Thymus (tissue), 11 donors: ENCODE data around the gene SCTR. TPM values are rescaled to one million over a fixed set of nuclear protein-coding genes. Genes with fewer than 3 reads are reported as not detected.

ENCODE experiments used
- DNase-seq, 9 donors: peaks; one replicate each; pipeline ENCODE4 v3.0.0-alpha.2; 2013; ENCODE audit warnings: low spot score in 9 of 9, low read depth in 6 of 9, missing footprints in 1 of 9
- H3K27ac ChIP-seq, 2 donors: one replicate each; pipeline ENCODE4 v1.5.1; 2013; ENCODE audit warnings: control low read depth in 1 of 2, low read depth in 1 of 2, low read length in 1 of 2, mild to moderate bottlenecking in 1 of 2, moderate library complexity in 1 of 2
- H3K27me3 ChIP-seq, 2 donors: one replicate each; pipeline ENCODE4 v1.5.1; 2013; ENCODE audit warnings: low read length in 1 of 2; ENCODE audit not compliant: control insufficient read depth in 2 of 2, insufficient read depth in 1 of 2
- H3K36me3 ChIP-seq, 2 donors: one replicate each; pipeline ENCODE4 v1.5.1; 2013; ENCODE audit warnings: low read length in 1 of 2, mild to moderate bottlenecking in 1 of 2, moderate library complexity in 1 of 2; ENCODE audit not compliant: control insufficient read depth in 2 of 2, insufficient read depth in 2 of 2
- H3K4me1 ChIP-seq, 2 donors: one replicate each; pipeline ENCODE4 v1.5.1; 2013; ENCODE audit warnings: low read length in 2 of 2; ENCODE audit not compliant: control insufficient read depth in 2 of 2, insufficient read depth in 2 of 2
- H3K4me3 ChIP-seq, 2 donors: one replicate each; pipeline ENCODE4 v1.5.1; 2013; ENCODE audit warnings: low read length in 2 of 2, control low read depth in 1 of 2, mild to moderate bottlenecking in 1 of 2
- H3K9me3 ChIP-seq, 2 donors: one replicate each; pipeline ENCODE4 v1.5.1; 2013; ENCODE audit warnings: low read length in 1 of 2, mild to moderate bottlenecking in 1 of 2; ENCODE audit not compliant: control insufficient read depth in 2 of 2, insufficient read depth in 1 of 2
- WGBS: extraction: QIAGEN DNeasy Blood & Tissue Kit; methylation state at CpG from one replicate; pipeline ENCODE4 v1.1.7; 2013; 5-methylcytosine and 5-hydroxymethylcytosine counted together
- polyA plus RNA-seq: library from polyadenylated mRNA; stranded (reverse); fragments of 200-250 nt; gene quantifications from one replicate; pipeline ENCODE4 v1.2.3, GENCODE V29; 2013
- total RNA-seq: library from RNA; stranded (reverse); fragments of 120-200 nt; gene quantifications from one replicate; pipeline ENCODE4 v1.2.4, GENCODE V29; 2013
- donor health status: healthy.

Gene SCTR
- total and polyA plus RNA-seq, 2 donors = 0.24 to 1.5 TPM

DNA sequence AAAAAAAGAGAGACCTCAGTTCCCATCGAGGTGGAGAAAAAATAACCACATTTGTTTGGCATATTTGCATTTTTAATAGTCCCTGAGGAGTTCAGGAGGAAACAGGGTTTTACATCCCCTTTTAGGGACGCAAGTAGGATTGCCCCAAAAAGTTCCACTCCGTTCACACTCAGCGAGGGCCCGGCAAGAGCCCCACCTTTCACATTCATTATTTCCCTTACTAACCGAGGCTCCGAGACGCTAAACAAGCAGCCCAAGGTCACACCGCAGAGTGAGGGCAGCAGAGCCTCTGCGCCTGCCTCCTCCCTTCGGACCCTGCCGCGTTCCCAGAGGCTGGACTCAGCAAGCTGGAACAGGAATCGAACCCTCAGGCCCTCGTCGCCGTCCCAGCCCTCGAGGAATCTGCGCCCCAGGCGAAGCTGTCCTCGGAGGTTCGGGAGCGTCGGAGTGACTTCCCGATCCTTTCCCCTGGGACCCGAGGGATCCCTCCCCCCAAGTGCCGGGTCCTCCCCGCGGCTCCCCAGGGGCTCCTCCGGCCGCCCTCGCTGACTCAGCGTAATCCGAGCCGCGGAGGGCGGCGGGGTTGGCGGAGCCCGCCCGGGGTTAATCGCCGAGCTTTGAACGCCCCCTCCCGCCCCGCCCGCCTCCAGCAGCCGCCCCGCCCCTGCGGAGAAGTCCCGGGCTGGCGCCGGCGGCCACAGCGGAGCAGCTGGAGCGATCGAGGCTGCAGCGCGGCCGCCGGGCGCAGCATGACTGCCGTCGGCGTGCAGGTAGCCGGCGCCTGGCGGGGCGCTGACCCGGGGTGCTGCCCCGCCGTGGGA is 92.9 kb downstream of the SCTR start, which contains the start of gene TMEM37:
TSS of gene TMEM37 (plus strand) at position 700 of the 821 bp plus-strand sequence. CDS start at position 750, 50 bp downstream.
- Histone ChIP-seq H3K27ac (no peak within 1 kb of the TSS), H3K4me3 (peak within 1 kb of the TSS in 1 of 2 donors; percentile 20), H3K4me1 (peaks cover 0 to 3% of the 10 kb centered on the region in 2 donors), H3K9me3 (no peaks in the 10 kb centered on the region), H3K27me3 (peaks cover 34 to 81% of the 10 kb centered on the region in 2 donors), H3K36me3 (no peaks in the 10 kb centered on the region)
- 10% methylated on average over 72 of the region's 72 CpGs for WGBS
- DNase-seq = peak in 1 of 9 donors; percentile 25

DNA sequence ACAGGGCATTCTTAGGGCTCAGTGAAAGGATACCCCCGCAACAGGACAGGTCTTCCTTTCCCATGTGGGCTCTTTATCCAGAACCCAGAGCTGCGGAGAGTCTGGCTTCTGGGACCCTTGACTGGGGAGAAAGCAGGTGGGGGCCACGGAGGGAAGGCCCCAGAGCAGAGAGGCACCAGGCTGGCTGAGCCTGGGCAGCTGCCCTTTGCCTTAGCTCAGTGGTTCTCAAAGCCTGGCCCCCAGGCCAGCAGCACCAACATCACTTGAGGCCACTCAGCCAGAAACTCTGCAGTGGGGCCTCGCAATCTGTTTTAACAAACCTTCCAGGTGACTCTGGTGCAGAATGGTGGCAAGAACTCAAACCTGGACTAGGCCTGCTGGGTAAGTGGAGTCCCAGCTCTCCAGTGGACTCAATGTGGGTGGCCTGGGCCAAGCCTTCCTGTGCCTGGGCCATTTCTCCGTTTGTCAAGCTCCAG is 94.2 kb downstream of the SCTR start:
- H3K27ac ChIP-seq = no peak overlapping the region
- 92% methylated on average over 5 of the region's 5 CpGs for WGBS
- DNase-seq = no peak

DNA sequence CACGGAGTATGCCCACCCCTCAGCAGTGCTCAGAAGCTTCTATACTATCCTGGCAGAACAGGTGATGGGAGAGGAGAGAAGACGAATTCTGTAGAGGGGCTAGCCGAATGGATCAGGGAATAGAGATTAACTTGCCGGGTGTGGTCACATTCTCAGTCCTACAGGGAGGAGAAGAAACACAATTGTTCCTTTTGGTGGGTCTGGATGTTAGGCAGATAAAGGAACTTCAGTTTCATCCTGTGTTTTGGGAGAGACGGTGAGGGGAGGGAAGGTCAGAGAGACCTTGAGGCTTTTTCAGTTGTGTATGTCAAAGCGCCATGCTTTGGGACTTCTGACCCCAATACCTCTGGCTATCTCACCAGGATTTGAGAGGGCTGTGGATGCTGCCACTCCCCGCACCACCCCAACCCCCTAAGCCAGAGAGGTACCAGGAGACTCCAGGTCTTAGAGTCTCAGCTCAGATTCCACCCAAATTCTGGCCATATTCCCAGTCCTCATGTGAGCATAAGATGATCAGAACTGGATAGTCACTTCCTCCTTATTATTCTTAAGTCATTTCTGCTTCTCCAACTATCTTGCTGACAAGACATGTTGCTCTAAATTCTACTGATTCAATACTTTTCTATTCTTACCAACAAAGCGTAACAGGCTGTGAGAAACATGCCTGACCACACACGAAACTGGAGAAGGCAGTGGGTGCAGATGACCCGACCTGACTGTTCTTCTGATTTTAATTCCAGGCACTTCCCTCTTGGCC is 94.9 kb downstream of the SCTR start:
- H3K4me1 ChIP-seq = peaks cover 0 to 3% of the 10 kb centered on the region in 2 donors
- WGBS = 92% methylated on average over 10 of the region's 10 CpGs

More for the DNA sequence above, 94.2 kb downstream of the SCTR start:
- no peak overlapping the region for H3K4me3 ChIP-seq
- no peaks in the 10 kb centered on the region for H3K36me3 ChIP-seq
- H3K9me3 ChIP-seq = no peaks in the 10 kb centered on the region
- peaks cover 34 to 81% of the 10 kb centered on the region in 2 donors for H3K27me3 ChIP-seq
- H3K4me1 ChIP-seq = peaks cover 0 to 3% of the 10 kb centered on the region in 2 donors

DNA sequence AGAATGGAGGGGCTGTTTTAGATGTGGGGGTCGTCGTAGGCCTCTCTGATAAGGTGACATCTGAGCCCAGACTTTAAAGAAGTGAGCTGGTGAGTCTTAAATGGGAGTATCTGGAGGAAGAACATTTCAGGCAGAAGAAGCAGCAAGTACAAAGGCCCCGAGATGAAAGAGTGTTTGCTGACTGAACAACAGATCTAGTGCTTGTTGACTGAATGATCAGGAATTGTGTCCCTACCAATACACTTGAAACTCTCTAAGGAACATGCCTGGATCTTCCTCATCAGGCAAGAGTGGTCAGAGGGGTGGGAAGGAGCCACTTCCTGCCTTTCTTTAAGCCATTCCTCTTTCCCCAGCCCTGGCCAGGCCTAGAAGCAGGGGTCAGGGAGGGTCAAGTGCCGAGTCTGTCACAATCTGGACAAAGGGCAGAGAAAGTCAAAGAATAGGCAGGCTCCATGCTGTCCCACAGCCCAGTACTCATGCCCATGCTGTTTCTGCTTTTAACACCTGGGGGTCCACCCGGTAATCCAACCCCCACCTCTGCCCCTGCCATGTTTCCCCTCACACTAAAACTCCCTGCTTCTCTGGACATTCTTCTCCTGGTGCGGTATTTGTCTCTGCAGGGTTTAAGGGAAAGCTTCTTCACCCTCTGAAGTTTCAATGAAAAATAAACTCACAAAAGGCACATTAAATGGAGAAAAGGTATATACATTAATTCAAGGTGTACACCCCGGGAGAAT is 95.6 kb downstream of the SCTR start:
- peaks cover 0 to 3% of the 10 kb centered on the region in 2 donors for H3K4me1 ChIP-seq
- DNase-seq = no peak
- peaks cover 34 to 78% of the 10 kb centered on the region in 2 donors for H3K27me3 ChIP-seq
- WGBS = 93% methylated on average over 7 of the region's 7 CpGs
- no peak overlapping the region for H3K27ac ChIP-seq
- H3K36me3 ChIP-seq = no peaks in the 10 kb centered on the region
- H3K4me3 ChIP-seq = no peak overlapping the region
- H3K9me3 ChIP-seq = peaks cover 0 to 5% of the 10 kb centered on the region in 2 donors

More for the DNA sequence above, 94.9 kb downstream of the SCTR start:
- no peak overlapping the region for H3K27ac ChIP-seq
- no peaks in the 10 kb centered on the region for H3K36me3 ChIP-seq
- peaks cover 0 to 2% of the 10 kb centered on the region in 2 donors for H3K9me3 ChIP-seq
- DNase-seq = no peak
- no peak overlapping the region for H3K4me3 ChIP-seq
- peaks cover 34 to 81% of the 10 kb centered on the region in 2 donors for H3K27me3 ChIP-seq

DNA sequence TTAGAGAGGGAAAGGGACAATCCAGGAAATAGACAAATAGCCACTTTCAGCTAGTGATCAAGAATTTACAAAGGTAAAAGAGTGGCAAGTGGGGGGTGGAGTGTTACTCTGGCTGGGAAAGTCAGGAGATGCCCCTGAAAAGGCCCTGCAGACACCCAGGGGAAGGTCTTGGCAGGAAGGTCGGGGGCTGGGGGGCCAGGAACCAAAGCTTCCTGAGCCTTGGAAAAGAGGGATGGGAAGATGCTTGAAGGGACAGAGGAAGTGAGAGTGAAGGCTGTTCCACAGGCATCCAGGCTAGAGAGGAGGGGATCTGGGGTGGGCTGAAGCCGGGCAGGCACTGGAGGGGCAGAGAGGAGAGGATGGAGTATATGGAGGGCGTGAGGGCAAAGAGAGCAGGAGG is 96.5 kb downstream of the SCTR start:
- no peak overlapping the region for H3K4me3 ChIP-seq

DNA sequence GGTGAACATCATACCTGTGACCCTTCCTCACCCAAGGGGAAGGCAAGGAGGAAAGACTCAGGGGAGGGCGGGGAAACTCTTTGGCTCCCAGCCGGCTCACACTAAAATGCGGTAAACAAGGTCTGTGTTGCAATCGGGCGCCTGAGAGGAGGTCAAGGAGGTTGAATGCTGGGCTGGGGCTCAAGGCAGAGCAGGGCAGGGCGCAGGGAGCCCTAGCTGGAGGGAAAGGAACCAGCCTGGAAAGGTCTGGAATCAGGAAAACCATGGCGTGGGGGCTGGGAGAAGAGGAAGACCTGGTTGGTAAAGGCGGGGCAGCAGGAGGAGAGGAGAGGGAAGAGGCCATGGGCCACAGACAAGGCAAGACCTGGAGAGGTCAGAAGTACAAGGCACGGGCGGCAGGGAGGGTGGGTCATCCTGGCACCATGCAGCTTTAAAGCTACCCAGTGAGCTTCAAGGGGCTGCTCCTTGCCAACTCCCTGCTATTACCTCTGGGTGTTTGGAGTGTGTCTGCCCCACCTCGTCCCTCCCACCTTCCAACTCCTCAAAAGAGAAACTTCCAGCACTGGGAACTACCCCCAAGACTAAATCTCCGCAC is 97.4 kb downstream of the SCTR start:
- Histone ChIP-seq H3K36me3 (no peaks in the 10 kb centered on the region), H3K4me3 (no peak overlapping the region), H3K27me3 (peaks cover 19 to 60% of the 10 kb centered on the region in 2 donors), H3K4me1 (no peaks in the 10 kb centered on the region), H3K9me3 (peaks cover 0 to 5% of the 10 kb centered on the region in 2 donors), H3K27ac (no peak overlapping the region)
- 87% methylated on average over 12 of the region's 12 CpGs for WGBS
- DNase-seq = no peak

More for the DNA sequence above, 96.5 kb downstream of the SCTR start:
- no peak for DNase-seq
- no peak overlapping the region for H3K27ac ChIP-seq
- peaks cover 28 to 69% of the 10 kb centered on the region in 2 donors for H3K27me3 ChIP-seq
- peaks cover 0 to 5% of the 10 kb centered on the region in 2 donors for H3K9me3 ChIP-seq
- WGBS = 88% methylated on average over 3 of the region's 3 CpGs
- H3K4me1 ChIP-seq = peaks cover 0 to 3% of the 10 kb centered on the region in 2 donors
- no peaks in the 10 kb centered on the region for H3K36me3 ChIP-seq

DNA sequence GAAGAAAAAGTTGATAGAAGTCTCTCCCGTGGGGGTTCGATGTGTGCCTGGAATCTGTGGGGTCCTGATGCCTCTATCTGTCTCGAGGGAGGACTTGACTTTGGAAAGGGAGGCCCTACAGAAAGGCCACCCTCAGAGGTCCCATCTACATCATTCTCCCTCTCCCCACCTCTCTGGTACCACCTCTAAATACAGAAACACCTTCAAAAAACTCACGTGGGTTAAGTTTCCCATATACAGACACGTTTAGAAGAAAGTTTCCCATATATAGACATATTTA is 97.9 kb downstream of the SCTR start:
- H3K9me3 ChIP-seq = peaks cover 0 to 6% of the 10 kb centered on the region in 2 donors
- no peaks in the 10 kb centered on the region for H3K4me1 ChIP-seq
- DNase-seq = no peak
- no peak overlapping the region for H3K4me3 ChIP-seq
- no peak overlapping the region for H3K27ac ChIP-seq
- H3K36me3 ChIP-seq = no peaks in the 10 kb centered on the region
- WGBS = 71% methylated on average over 5 of the region's 5 CpGs
- H3K27me3 ChIP-seq = peaks cover 14 to 56% of the 10 kb centered on the region in 2 donors

DNA sequence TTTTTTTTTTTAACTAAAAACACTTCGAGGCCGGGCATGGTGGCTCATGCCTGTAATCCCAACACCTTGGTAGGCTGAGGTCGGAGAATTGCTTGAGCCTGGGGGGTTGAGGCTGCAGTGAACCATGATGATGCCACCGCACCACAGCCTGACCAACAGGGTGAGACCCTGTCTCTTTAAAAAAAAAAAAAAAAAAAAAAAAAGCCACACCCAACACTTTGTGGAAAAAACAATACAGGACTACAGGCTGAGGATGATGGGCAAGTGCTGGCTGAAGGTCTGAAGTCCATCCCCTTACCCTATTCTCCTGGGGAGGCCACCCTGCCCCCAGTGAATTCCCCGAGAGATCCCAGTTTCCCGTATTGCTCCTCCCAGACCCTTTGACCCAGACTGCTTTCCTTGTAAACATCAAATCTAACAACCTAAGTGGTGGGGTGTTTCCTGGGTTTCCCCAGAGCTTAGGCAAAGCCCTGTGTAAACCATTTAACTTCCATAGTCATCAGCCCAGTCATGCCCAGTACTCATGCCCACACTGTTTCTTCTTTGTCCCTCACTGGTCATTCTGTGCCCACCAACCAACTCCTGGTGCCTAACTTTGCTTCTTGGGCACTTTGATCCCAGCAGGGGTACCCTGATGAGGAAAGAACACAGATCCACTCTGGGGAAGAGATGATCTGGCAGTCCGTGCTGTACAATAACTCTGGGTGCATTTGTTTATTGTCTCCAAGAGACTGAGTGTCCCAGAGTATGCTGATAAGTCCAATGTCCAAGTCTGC is 98.5 kb downstream of the SCTR start:
- 91% methylated on average over 7 of the region's 7 CpGs for WGBS
- Histone ChIP-seq H3K4me3 (no peak overlapping the region), H3K27me3 (peaks cover 10 to 52% of the 10 kb centered on the region in 2 donors), H3K4me1 (no peaks in the 10 kb centered on the region), H3K27ac (no peak overlapping the region), H3K9me3 (peaks cover 1 to 11% of the 10 kb centered on the region in 2 donors), H3K36me3 (no peaks in the 10 kb centered on the region)
- no peak for DNase-seq
